Hematopoietic multipotent progenitor cell (in vitro differentiated cells): ENCODE measurements around the gene TAGLN3. TPM values are rescaled to one million over a fixed set of nuclear protein-coding genes. Genes with fewer than 3 reads are reported as not detected.

Source experiments
- DNase-seq, 3 donors: peaks; one replicate each; pipeline ENCODE4 v3.0.0-alpha.2; 2011 to 2015; ENCODE audit warnings: low read depth in 2 of 3, low spot score in 2 of 3
- total RNA-seq: library from RNA; depleted of rRNA; stranded (reverse); fragments of >200 nt; gene quantifications from one replicate; pipeline ENCODE4 v1.2.3, GENCODE V29; 2012

Gene TAGLN3
- total RNA-seq, 1 donor, result not detected

GRCh38 chr3:111976254-111976653, 22.5 kb upstream of the TAGLN3 start:
- DNase-seq, result no peak

GRCh38 chr3:111978583-111979433, 19.9 kb upstream of the TAGLN3 start, which contains the start of gene ABHD10:
Gene ABHD10 (plus strand): TSS chr3:111979026. CDS start chr3:111979062, 36 bp downstream.
- DNase-seq, result peak; percentile 96 to 99 (median 99)

GRCh38 chr3:111979434-111980038, 19.2 kb upstream of the TAGLN3 start:
- peak in 2 of 3 donors; percentile 30 to 71 for DNase-seq

GRCh38 chr3:111980716-111981456, 17.8 kb upstream of the TAGLN3 start:
- no peak for DNase-seq

GRCh38 chr3:111981457-111981763, 17.3 kb upstream of the TAGLN3 start:
- no peak for DNase-seq

- no peak for DNase-seq
Measured at GRCh38 chr3:111984636-111985298, 14.0 kb upstream of the TAGLN3 start.

GRCh38 chr3:111986800-111987199, 11.9 kb upstream of the TAGLN3 start:
- DNase-seq, result no peak

GRCh38 chr3:111989061-111989678, 9.6 kb upstream of the TAGLN3 start:
- peak in 2 of 3 donors; percentile 41 to 66 for DNase-seq

- DNase-seq, result no peak
Measured at GRCh38 chr3:111993038-111993437, 5.7 kb upstream of the TAGLN3 start.

- DNase-seq, result no peak
Measured at GRCh38 chr3:111999484-112000324, 982 bp downstream of the TAGLN3 start.

GRCh38 chr3:112000367-112000771, 1.6 kb downstream of the TAGLN3 start:
- DNase-seq, result no peak

- no peak for DNase-seq
Measured at GRCh38 chr3:112000966-112001365, 2.2 kb downstream of the TAGLN3 start.

- no peak for DNase-seq
Measured at GRCh38 chr3:112001526-112001925, 2.8 kb downstream of the TAGLN3 start.

- DNase-seq, result no peak
Measured at GRCh38 chr3:112002096-112002971, 3.6 kb downstream of the TAGLN3 start.

GRCh38 chr3:112003321-112004080, 4.8 kb downstream of the TAGLN3 start:
- no peak for DNase-seq

- DNase-seq, result no peak
Measured at GRCh38 chr3:112004187-112004586, 5.5 kb downstream of the TAGLN3 start.

GRCh38 chr3:112004669-112005068, 5.9 kb downstream of the TAGLN3 start:
- no peak for DNase-seq
